Parathyroid adenoma (tissue), 2 donors: ENCODE data around the gene PXDN.

Experiments used
- H2AFZ ChIP-seq: fragments of 300-600 bp; sonication (generic); one replicate; pipeline ENCODE4 v1.7.0; 2017; ENCODE audit warnings: antibody characterized with exemption, mild to moderate bottlenecking
- H3K27ac ChIP-seq: fragments of 300-600 bp; sonication (generic); one replicate; pipeline ENCODE4 v1.7.0; 2017
- H3K27me3 ChIP-seq: fragments of 300-600 bp; sonication (generic); one replicate; pipeline ENCODE4 v1.7.0; 2017; ENCODE audit warnings: low read length; ENCODE audit not compliant: control insufficient read depth, insufficient read depth
- H3K36me3 ChIP-seq: fragments of 300-600 bp; sonication (generic); one replicate; pipeline ENCODE4 v1.7.0; 2017; ENCODE audit warnings: low read length; ENCODE audit not compliant: control insufficient read depth, insufficient read depth
- H3K4me1 ChIP-seq: fragments of 300-600 bp; sonication (generic); one replicate; pipeline ENCODE4 v1.7.0; 2017; ENCODE audit warnings: control low read depth
- H3K4me2 ChIP-seq: fragments of 300-600 bp; sonication (generic); one replicate; pipeline ENCODE4 v1.7.0; 2017; ENCODE audit warnings: low read length
- H3K4me3 ChIP-seq: fragments of 300-600 bp; sonication (generic); one replicate; pipeline ENCODE4 v1.7.0; 2017; ENCODE audit warnings: low read depth, low read length
- H3K79me2 ChIP-seq: fragments of 300-600 bp; sonication (generic); one replicate; pipeline ENCODE4 v1.7.0; 2017; ENCODE audit warnings: control low read depth
- H3K9ac ChIP-seq: fragments of 300-600 bp; sonication (generic); one replicate; pipeline ENCODE4 v1.7.0; 2017; ENCODE audit warnings: mild to moderate bottlenecking
- H3K9me3 ChIP-seq: fragments of 300-600 bp; sonication (generic); one replicate; pipeline ENCODE4 v1.7.0; 2017; ENCODE audit warnings: low read length; ENCODE audit not compliant: control insufficient read depth
- CTCF ChIP-seq: fragments of 300-600 bp; sonication (generic); IDR thresholded peaks from one replicate; pipeline ENCODE4 v1.7.0; 2017; ENCODE audit warnings: antibody characterized with exemption, mild to moderate bottlenecking
- donor health status: primary hyperparathyroidism.

The PXDN gene

GRCh38 chr2:1642993-1643619, 101.2 kb downstream of the PXDN start:
- no peaks in the 10 kb centered on the region for H3K79me2 ChIP-seq
- no peak overlapping the region for H3K27ac ChIP-seq
- H2AFZ ChIP-seq = no peak overlapping the region
- H3K9ac ChIP-seq = no peak overlapping the region
- no peak for TF ChIP-seq CTCF
- no peaks in the 10 kb centered on the region for H3K9me3 ChIP-seq
- H3K4me3 ChIP-seq = no peak overlapping the region
- H3K4me1 ChIP-seq = no peaks in the 10 kb centered on the region
- no peaks in the 10 kb centered on the region for H3K27me3 ChIP-seq
- H3K36me3 ChIP-seq = no peaks in the 10 kb centered on the region
- no peak overlapping the region for H3K4me2 ChIP-seq

- H3K4me2 ChIP-seq = no peak overlapping the region
- H3K27ac ChIP-seq = no peak overlapping the region
- H3K36me3 ChIP-seq = no peaks in the 10 kb centered on the region
- H3K9ac ChIP-seq = no peak overlapping the region
- H3K79me2 ChIP-seq = no peaks in the 10 kb centered on the region
- no peak for TF ChIP-seq CTCF
- no peak overlapping the region for H2AFZ ChIP-seq
- no peaks in the 10 kb centered on the region for H3K27me3 ChIP-seq
- no peaks in the 10 kb centered on the region for H3K4me1 ChIP-seq
- no peaks in the 10 kb centered on the region for H3K9me3 ChIP-seq
- no peak overlapping the region for H3K4me3 ChIP-seq
These were observed 102.1 kb downstream of the PXDN start for GRCh38 chr2:1642066-1642861.

GRCh38 chr2:1641523-1641922, 102.8 kb downstream of the PXDN start:
- Histone ChIP-seq H3K27me3 (no peaks in the 10 kb centered on the region), H3K9me3 (no peaks in the 10 kb centered on the region), H3K27ac (no peak overlapping the region), H3K4me3 (no peak overlapping the region), H2AFZ (no peak overlapping the region), H3K4me1 (no peaks in the 10 kb centered on the region), H3K9ac (no peak overlapping the region), H3K36me3 (no peaks in the 10 kb centered on the region), H3K4me2 (no peak overlapping the region), H3K79me2 (no peaks in the 10 kb centered on the region)
- no peak for TF ChIP-seq CTCF

GRCh38 chr2:1640301-1641135, 103.8 kb downstream of the PXDN start:
- H3K27ac ChIP-seq = no peak overlapping the region
- no peak overlapping the region for H3K4me2 ChIP-seq
- H3K79me2 ChIP-seq = no peaks in the 10 kb centered on the region
- no peak overlapping the region for H3K9ac ChIP-seq
- H3K9me3 ChIP-seq = no peaks in the 10 kb centered on the region
- H2AFZ ChIP-seq = no peak overlapping the region
- H3K4me3 ChIP-seq = no peak overlapping the region
- no peaks in the 10 kb centered on the region for H3K36me3 ChIP-seq
- no peaks in the 10 kb centered on the region for H3K4me1 ChIP-seq
- no peaks in the 10 kb centered on the region for H3K27me3 ChIP-seq
- no peak for TF ChIP-seq CTCF
